GM18858 (cell line): Measurements from ENCODE around the gene GPR143.
"Not testable (repeated sequence)": the region's sequence is repeated elsewhere in the genome, so short reads cannot be mapped to it uniquely, and the experiment has no call there.

Experiments
- ATAC-seq: cut with Tn5 transposase; IDR thresholded peaks from one replicate; pipeline ENCODE4 v1.9.1; 2021; ENCODE audit not compliant: unreplicated experiment

GPR143 gene

DNA sequence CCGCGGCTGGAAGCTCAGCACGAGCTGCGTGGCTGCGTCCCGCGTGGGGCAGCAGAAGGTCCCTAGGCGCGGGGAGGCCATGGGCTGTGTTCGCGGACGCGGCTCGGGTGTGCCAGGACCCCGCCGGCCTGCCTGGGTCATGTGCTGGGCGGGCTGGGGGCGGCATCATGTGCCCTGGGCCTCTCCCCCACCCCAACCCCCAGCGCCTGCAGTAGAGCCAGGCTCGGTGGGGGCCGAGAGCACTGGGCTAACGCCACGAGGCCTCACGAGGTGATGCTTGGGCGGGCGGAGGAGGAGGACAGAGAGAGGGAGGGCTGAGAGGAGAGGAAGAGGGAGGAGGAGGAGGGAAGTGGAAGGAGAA lies at the start of gene GPR143:
Gene GPR143 (minus strand): TSS at position 111 of the 361 bp plus-strand sequence. CDS start 30 bp downstream, at position 81.
- ATAC-seq: no peak

DNA sequence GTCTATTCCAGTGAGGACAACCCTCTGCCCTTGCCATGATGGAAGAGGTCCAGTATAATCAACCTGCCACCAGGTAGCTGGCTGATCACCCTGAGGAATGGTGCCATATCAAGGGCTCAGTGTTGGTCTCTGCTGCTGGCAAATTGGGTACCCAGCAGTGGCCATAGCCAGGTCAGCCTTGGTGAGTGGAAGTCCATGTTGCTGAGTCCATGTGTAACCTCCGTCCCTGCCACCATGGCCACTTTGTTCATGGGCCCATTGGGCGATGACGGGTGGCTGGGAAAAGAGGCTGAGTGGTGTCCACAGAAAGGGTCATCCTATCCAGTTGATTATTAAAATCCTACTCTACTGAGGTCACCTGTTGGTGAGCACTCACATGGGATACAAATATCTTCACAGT lies 45.4 kb upstream of the GPR143 start:
- ATAC-seq: not testable (repeated sequence)

DNA sequence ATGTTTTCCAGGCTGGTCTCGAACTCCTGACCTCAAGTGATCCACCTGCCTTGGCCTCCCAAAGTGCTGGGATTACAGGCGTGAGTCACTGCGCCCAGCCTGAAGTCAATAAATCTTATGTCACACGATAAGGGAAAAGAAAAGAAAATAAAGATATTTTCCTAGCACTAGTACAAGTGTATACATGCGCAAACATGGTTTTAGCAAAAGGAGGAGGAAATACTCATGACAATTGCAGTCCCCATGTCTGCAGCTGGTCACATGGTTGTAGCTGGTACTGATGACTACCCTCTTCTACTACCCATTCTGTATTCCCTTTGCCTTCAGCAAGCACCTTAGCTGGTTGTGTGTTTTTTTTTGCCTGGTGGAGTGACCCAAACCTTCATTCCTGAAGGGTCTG lies 44.2 kb upstream of the GPR143 start:
- not testable (repeated sequence) for ATAC-seq

DNA sequence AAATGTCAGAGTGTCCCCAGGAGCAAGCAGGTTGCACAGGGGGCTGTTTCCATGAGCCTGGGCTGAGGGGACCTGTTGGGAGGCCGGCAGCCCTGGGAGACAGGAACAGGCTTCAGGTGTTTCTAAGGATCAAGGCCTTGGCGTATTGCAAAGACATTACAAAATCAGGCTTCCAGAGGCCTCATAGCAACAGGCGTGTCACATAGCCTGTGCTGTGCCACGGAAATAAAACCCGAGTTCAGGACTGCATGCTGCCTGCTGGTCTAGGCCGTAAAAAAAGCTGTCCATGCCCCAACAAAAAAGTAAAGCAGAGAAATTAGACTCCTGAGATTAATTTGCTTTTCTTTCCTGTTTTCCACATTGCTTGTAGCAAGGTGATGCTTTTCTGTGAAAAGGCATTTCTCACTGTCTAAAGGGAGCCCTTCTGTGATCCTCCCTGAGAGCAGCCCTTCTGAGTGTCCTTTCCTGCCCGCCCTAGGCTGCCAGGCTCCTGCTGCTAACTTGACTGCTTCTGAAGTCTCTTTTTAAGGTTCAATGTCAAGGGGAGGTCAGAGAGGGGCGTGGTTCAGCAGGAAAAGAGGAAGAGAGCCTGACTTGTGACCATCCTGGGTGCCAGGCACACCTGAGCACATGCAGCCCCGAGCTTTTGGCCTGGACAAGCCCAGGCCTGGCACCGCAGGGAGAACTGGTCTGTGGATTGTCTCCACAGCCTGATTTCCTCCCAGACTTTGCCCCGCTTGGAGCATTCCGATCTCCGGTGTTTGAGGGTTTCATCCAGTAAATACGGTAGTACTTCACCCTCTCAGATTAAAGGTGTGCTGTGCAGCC lies 41.9 kb upstream of the GPR143 start:
- ATAC-seq: no peak

DNA sequence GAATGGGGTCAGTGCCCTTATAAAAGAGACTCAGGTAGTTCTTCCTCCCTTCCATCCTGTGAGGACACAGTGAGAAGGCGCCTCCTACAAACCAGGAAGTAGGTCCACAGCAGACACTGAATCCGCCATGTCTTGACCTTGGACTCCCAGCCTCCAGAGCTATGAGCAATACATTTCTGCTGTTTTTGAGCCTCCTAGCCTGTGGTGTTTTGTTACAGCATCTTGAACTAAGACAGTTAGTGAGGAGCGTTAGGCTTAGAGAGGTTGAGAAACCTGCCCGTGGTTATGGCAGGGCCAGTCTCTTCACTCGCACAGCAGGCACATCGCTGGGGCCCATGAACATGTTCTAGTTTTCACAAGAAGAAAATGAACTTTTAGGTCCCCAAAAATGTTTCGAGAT lies 40.3 kb upstream of the GPR143 start:
- no peak for ATAC-seq

DNA sequence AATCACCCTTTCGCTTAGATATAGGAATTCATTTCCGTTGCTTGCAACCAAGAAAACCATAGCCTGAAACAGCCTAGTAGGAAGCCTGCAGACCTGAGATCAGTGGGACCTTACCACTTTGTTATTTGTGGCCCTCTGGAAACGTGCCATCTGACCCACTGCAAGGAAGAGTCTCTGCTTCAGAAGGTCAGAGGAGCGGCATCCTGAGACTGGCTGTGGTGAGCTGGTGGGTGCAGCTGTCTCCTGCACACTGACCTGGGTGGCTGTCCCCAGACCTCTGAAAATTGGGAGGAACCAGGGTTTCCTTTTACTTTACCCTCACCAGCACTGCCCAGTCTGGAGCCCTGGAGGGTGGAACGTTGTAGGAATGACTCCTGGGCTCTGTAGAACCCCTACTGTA lies 38.8 kb upstream of the GPR143 start:
- no peak for ATAC-seq

DNA sequence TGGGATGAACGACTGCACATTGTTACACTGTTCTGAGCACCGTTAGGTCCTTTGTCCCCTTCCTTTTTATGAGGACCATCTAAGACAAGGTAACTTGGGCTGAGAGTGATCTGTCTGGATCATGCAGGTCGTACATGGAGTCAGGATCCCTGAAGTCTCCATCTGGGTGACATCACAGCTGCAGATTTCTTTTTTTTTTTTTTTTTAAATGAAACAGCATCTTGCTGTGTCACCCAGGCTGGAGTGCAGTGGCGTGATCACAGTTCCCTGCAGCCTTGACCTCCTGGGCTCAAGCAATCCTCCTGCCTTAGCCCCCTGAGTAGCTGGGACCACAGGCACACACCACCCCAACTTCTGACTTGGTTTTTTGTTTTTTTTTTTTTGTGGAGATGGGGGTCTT lies 37.1 kb upstream of the GPR143 start:
- ATAC-seq: no peak

DNA sequence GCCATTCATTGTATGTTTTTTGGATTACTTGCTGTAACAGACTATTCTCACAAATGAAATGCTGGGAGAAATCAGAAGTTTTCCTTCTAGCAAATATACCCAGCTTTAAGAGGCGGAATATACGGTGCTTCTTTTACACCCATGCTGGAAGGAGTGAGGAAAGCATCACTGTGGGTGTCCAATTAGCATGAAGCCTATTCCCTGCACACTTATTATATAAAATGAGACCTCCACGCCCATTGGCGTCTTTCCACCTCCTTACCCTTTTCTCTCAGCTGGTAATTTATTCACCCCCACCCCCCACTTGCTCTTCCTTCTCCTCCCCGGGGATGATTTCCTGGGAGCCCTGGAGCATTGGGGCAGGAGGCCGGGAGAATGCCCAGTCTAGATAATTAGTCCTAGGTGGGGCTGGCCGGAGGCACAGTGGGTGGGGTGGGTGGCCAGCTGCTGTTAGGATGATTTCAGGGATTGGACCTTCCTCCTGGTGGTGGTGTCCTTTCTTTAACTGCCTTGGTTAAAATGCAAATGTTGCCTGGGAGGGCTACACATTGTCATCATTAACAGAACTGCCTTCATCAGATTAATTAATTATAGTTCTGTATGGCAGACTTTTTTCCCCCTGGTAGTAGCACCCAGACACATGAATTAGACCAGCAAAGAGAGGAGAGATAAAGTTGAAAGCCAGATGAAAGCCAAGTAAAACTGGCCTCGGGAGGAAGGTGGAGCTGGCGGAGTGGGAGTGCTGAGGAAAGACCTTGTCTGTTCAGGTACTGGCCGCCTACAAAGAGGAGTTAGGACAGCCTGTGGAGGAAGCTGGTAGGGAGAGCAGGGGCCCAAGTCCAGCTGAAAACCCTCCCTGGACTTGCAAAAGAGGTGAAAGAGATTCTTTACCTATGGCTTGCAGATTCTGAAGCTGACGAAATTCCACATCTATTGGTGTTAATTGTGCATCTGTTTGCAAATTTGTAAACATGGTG lies 32.0 kb upstream of the GPR143 start:
- no peak for ATAC-seq

DNA sequence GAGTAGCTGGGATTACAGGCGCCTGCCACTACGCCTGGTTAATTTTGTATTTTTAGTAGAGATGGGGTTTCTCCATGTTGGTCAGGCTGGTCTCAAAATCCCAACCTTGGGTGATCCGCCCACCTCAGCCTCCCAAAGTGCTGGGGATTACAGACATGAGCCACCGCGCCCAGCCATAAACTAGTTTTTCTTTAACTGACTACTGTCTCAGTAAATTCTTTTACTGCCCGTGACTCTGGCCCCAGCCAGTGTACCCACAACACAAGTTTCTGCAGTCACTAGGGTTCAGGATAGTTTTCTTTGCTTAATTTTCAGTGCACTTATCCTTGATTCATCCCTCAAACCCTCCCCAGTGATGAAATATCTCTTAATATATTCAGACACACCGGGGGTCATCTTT lies 28.8 kb upstream of the GPR143 start:
- no peak for ATAC-seq

DNA sequence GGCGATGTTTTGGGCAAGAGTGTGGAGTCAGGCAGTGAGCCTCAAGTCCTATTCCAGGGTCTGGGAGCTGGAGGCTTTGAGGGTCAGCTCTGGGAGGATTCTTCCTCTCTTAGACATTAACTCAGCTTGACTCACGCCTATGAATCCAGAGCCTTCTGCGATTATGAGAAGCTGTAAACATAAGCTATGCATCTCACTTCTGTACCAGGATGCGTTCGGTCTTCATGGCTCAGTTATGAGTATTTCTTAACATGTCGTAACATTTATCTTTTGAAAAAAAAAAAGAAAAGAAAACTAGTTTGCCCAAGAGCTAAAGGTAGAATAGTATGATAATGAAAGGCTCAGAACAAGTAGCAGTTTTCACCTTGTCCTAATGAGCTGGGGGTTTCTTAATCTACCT lies 25.2 kb upstream of the GPR143 start:
- ATAC-seq: no peak

DNA sequence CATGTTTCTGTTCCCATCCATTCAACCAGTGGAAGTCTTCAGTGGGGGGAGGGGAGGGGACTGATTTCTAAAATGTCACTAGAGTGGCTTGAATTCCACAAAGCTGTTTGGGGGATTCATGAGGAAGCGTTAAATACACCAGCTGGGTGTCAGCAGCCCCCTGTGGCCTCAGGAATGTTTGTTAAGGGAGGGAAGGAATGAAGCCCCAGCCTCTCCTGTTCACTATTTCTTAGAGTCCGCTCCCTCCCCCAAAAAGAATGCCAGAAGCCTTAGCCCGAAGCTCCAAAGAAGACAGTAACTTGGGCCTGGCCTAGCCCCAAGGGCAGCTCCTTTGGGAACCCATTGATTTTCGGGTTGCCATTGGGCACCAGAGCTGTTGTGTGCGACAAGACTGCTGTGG lies 23.9 kb upstream of the GPR143 start:
- ATAC-seq: no peak

DNA sequence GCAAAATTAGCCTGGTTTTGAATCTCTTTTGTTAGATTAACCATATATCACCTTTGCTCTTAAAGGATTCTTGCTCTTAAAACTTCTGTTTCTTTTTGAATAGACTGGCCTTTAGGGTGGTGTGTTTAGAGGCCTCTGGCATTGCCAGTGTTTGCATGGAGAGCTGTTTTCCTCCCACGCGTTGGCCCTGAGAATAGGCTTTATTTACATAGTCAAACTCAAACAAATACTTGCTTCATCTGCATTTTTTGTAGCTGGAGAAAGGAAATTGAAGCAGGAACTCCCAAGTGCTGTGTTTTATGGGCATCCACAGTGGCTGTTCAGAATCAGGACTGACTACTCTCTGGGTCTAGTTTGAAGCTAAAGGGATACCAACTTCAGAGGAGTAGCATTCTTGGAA lies 23.3 kb upstream of the GPR143 start:
- no peak for ATAC-seq

DNA sequence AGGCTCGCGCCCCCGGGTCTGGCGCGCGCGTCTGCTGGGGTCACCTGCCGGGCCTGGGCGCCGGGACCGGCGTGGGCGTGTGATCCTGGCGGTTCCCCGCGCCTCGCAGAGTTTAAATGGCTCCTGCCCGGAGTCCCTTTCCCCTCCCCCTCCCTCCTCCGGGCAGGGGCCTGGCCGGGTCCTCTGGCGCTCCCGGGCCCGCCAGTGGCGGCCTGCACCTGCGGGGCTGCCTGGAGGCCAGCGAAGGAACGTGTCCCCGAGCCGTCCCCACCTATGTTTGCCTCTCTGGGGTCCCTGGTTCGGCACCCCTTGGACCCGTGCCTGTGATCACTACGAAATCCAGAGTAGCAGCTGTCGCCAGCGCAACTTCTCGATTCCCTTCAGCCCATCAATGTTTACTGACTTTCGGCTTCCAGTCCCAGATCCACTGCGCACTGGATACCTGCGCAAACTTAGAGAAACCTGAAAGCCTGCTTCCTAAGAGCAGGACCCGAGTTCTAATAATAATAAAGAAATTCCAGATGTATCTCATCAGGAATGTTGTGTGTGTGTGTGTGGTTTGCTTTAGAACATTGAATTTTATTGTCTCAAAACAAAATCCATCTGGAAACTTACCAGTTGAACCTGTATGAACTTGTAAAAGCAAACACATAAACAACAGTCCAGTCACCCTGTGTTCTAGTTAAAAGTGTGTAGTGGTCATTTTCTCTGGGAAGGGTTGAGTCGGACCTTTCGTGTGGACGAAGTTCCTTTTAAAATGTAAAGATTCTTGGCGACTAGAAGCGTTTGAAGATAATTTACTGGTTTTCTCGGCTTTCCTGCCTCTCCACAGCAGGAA lies 21.4 kb upstream of the GPR143 start:
- ATAC-seq: no peak

DNA sequence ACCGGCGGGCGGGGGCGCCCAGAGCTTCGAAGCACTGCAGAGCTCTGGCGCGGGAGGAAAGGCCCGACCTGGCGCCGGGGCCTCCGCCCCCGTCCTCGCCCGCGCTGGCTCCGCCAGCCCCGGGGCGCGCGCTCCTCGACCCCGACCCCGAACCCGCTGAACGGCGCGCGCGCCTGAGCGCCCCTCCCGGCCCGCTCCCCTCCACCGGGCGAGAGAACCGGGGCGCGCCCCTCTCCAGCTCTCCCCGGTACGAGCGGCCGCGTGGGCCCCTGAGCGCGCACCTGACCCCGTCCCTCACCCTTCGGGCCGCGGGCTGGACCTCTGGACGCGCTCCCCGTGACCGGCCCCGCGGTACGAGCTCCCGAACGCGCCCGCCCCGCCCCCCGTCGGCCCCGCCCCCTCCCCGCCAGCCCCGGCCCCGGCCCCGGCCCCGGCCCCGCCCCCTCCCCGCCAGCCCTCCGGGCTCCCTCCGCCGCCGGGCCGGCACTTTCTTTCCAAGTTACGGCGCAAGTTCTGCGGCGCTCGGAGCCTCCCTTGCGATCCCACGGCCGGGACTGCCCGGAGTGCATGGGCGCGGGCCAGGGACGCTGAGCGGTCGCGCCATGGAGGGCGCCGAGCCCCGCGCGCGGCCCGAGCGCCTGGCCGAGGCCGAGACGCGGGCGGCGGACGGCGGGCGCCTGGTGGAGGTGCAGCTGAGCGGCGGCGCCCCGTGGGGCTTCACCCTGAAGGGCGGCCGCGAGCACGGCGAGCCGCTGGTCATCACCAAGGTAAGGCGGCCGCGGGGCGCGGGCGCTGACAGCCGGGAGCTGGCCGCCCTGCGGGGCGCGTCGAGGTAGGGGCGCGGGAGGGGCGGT lies 20.5 kb upstream of the GPR143 start, which contains the start of gene SHROOM2:
Gene SHROOM2 (plus strand): TSS at position 486 of the 854 bp plus-strand sequence. CDS start 117 bp downstream, at position 603.
- ATAC-seq: no peak

DNA sequence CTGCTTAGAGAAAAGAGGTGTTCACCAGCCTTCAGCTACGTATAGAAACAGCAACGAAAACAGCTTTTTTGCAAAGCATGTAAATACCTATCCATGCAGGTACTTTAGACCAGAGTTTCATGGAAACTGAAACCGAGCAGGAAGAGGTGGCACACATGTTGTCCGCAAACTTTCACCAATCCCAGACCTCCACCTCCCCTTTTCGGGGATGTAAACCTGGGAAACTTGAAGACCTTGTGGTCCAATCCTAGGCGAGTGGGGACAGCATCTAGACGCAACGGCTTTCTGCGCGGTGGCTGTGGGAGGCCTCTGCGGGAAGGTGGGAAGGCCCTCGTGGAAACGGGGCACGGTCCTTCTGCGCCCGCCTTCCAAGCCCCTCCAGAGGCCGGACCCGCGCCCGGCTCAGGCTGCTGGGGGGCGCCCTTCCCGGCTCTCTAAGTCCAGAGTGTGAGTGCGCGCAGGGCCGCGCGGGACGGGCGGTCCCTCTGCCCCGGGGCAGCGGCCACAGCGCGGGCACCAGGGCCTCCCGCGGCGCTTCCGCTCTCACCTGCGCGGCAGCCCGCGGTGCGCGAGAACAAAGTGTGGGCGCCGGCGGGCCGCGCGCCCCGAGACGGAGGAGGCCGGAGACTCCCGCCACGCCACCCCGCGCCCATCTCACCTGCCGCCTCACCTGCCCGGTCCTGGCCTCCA lies 19.8 kb upstream of the GPR143 start:
- no peak for ATAC-seq

DNA sequence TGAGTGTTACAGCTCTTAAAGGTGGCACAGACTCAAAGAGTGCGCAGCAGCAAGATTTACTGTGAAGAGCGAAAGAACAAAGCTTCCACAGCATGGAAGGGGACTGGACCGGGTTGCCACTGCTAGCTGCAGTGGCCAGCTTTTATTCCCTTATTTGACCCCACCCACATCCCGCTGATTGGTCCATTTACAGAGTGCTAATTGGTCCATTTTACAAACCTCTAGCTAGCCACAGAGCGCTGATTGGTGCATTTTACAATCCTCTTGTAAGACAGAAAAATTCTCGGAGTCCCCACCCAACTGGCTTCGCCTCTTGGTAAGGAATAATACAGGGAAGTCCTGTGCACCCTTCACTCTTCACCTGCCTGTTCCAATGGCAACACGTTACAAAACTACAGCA lies 18.7 kb upstream of the GPR143 start:
- no peak for ATAC-seq

DNA sequence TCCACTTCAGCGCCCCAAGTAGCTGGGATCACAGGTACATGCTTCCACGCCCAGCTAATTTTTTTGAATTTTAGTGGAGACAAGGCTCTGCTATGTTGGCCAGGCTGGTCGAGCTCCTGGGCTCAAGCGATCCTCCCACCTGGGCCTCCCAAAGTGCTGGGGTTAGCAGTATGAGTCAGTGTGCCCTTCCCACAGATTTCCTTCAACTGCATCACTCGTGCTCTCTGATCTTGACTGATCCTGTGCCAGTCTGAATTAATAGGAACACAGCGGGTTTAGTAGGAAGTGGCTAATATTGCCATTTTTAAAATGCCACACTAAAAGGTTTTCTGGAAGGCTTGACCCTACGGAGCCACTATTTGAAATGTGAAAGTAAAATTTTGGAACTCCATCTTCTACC lies 16.3 kb upstream of the GPR143 start:
- ATAC-seq: no peak

DNA sequence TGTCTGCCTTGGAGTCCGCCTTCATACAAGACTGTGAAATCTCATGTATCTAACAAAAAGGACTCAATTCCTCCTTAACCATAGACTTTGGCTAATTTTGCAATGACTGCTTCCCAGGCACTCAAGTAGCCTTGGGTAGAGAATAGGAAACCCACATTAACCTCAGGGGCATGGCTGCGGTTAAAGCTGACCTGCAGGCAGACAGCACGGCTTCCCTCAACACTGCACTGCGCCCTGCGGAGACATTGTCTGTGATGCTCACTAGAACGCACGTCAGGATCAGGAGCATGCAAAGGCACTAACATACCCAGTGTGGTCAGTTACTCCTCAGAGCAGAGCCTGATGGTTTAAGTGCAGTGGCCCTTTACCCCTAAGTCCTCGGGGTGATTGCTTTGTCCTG lies 10.3 kb upstream of the GPR143 start:
- no peak for ATAC-seq

DNA sequence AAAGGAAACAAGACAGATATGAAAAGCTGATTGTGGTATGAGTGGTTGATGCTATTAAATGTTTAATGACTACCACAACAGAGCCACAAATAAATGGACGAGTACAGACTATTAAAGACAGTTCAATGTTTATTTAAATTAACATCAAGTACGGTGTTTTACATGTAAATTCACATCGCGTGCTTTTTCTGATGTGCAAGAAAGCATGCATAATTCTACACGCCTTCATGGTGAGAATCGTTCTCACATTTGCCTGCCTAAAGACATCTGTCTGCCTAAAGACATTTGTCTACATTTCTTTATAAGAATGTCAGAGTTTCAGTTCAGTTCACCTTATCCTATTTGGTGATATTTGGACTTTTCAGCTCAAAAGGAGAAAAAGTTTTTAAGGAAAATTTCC lies 7.3 kb upstream of the GPR143 start:
- no peak for ATAC-seq
